GM12864 (cell line): Measurements from ENCODE around the gene FZD8.

Source experiments
- DNase-seq: peaks from one replicate; pipeline ENCODE4 v3.0.0-alpha.2; 2011; ENCODE audit warnings: low read depth
- H3K4me3 ChIP-seq: 2 replicates; pipeline ENCODE4 v1.5.1; 2011; ENCODE audit warnings: mild to moderate bottlenecking, low read depth, low read length, control low read depth
- TF ChIP-seq, protein P1 (sequence below): IDR thresholded peaks from 2 replicates; pipeline ENCODE4 v1.5.1; 2011; ENCODE audit warnings: low read depth, mild to moderate bottlenecking, moderate library complexity, low read length, control low read depth, inconsistent platforms; ENCODE audit errors: missing control alignments

Gene FZD8

DNA sequence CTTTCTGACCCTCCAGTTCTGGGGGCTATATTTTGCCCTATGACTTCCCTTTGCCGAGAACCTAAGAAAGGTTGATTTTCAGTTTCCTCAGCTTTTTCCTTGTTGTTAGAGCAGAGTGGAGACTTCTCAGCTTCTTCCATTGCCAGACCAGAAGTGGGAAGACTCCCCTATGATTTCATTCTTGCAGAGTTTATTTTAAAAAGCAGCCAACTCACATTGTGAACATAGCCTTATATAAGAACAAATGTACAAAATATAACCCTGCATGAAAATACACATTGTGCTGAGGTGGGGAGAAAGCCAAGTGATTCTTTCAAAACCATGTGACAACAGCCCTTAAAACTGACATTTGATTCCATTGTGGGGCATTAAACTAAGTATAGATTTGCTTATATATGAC, 33.8 kb upstream of the FZD8 start:
- TF ChIP-seq, protein P1, sequence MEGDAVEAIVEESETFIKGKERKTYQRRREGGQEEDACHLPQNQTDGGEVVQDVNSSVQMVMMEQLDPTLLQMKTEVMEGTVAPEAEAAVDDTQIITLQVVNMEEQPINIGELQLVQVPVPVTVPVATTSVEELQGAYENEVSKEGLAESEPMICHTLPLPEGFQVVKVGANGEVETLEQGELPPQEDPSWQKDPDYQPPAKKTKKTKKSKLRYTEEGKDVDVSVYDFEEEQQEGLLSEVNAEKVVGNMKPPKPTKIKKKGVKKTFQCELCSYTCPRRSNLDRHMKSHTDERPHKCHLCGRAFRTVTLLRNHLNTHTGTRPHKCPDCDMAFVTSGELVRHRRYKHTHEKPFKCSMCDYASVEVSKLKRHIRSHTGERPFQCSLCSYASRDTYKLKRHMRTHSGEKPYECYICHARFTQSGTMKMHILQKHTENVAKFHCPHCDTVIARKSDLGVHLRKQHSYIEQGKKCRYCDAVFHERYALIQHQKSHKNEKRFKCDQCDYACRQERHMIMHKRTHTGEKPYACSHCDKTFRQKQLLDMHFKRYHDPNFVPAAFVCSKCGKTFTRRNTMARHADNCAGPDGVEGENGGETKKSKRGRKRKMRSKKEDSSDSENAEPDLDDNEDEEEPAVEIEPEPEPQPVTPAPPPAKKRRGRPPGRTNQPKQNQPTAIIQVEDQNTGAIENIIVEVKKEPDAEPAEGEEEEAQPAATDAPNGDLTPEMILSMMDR: no peak
- H3K4me3 ChIP-seq: no peak overlapping the region
- DNase-seq: no peak

DNA sequence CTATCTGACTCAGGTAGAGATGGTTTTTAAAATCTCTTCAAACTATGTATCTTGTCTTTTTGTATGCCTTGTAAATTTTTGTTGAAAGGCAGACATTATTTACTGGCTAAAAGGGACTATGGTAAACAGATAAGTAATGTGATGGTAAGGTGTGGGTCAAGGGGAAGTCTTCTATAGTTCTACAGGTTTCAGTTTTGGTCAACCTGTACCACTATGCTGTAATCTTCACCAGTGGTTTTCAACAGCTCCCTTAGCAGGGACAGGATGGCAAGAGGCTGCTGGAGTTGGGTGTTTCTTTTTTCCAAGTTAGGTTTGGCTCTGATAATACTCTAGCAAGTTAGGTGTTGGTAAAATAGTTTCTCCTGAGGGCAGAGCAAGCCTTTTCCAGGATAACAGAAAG, 32.7 kb upstream of the FZD8 start:
- TF ChIP-seq, protein P1: no peak
- no peak overlapping the region for H3K4me3 ChIP-seq
- DNase-seq: no peak

DNA sequence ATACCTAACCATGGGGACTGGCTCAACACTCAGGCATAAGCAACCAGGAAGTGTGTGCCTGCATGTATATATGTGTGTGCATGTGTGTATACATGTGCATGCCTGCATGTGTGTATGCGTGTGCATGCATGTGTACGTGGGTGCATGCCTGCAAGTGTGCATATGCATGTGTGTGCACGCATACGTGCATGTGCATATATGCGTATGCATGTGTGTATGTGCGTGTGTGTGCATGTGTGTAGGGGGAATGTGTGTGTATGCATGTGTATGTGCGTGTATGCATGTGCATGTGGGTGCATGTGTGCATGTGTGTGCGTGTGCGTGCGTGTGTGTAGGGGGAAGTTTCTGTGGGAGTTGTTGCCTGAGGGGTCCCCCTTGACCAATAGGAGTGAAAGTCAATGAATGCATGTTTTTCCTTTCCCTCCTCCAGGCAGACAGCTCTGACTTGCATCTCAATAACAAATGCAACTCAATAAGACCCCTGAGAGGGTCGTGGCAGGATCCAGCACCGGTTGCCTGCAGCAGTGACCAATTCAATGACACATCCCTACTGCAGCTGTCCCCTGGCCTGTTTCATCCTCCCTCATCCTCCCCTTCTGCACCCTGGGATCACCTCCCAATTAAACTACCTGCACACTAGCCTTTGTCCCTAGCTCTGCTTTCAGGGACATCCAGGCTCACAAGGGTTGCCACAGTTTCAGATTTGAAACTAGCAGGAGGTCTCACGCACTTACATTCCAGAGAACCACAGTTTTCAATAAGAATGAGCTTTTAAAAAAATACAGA, 27.0 kb upstream of the FZD8 start:
- H3K4me3 ChIP-seq: no peak overlapping the region
- TF ChIP-seq, protein P1: no peak
- no peak for DNase-seq

DNA sequence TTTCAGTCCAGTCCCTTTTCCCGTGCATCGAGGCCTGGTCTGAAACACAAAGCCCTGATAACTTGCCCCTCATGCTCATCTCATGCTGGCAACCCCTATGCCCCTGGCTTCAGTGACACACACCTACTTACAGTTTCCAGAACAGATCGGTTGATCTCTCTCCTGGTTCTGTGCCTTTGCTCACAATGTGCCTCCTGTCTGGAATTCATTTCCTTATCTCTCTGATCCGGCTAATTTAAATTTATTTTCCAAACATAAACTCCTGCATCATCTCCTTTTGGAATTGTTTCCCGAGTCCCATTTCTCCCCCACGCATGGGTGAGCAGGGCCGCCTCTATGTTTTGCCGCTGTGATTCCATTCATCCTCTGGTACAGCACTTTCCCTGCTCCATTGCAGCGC, 25.9 kb upstream of the FZD8 start:
- TF ChIP-seq, protein P1: no peak
- H3K4me3 ChIP-seq: no peak overlapping the region
- no peak for DNase-seq

DNA sequence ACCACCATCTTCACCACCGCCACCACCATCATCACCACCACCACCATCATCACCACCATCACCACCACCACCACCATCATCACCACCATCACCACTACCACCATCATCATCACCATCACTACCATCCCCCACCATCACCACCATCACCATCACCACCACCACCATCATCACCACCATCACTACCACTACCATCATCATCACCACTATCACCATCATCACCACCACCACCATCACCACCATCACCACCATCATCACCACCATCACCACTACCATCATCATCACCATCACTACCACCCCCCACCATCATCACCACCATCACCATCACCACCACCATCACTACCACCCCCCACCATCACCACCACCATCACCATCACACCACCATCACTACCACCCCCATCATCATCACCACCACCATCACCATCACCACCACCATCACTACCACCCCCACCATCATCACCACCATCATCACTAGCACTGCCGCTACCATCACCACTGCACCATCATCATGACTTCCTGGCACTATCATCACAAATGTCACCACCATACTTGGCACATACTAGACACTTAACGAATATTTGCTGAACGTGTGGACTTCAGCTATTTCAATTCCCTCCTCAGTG, 25.3 kb upstream of the FZD8 start:
- no peak for DNase-seq
- H3K4me3 ChIP-seq: no peak overlapping the region
- TF ChIP-seq, protein P1: no peak

DNA sequence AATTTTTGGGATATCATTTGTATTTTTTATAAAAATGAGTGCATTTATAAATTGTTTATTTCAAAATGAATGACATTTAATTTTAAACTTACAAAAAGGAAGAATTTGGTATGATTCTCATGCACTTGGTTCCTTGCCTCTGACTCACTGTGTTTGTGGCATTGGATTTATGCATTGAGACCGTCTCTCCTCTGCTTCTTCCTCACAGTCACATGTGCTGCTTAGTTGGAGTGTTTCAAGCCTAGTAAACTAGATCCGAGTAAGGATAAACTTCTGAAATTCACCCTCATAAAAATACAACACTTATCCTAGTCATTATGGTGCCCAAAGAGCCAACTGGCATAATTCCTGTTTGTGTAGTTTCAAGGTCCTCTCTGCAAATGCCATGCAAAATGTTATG, 19.1 kb upstream of the FZD8 start:
- H3K4me3 ChIP-seq: no peak overlapping the region
- DNase-seq: no peak
- TF ChIP-seq, protein P1: no peak

DNA sequence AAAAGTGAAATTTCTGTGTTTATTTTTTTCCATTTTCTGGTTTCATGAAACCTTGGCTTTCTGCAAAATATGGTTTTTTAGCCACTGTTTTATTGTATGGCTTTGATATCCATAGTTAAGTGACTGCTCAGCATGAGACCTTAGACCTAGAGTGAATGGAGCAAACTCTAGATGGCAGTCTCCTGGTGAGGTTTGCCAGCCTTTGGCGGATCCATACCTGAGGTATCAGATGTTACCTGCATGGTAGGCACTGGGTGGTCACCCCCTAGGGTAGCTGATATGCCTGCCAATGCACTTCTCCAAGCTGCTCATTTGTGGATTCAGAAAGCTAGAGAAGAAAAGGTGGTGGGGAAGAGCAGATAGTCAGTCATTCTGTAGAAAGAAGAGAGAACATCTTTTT, 17.4 kb upstream of the FZD8 start:
- TF ChIP-seq, protein P1: no peak
- no peak for DNase-seq
- H3K4me3 ChIP-seq: no peak overlapping the region
